Activated CD4-positive, CD25-positive, alpha-beta regulatory T cell treated with anti-CD3 and anti-CD28 coated beads, Interleukin-2, amount 50 U/mL, for 16 hours (primary cell): Measurements from ENCODE around the gene PRTN3.
"Not testable (repeated sequence)": the region's sequence is repeated elsewhere in the genome, so short reads cannot be mapped to it uniquely, and the experiment has no call there.

ENCODE experiments used
- DNase-seq: peaks from one replicate; pipeline ENCODE4 v3.0.0-alpha.2; 2020; ENCODE audit warnings: low read depth, low spot score

The PRTN3 gene

DNA sequence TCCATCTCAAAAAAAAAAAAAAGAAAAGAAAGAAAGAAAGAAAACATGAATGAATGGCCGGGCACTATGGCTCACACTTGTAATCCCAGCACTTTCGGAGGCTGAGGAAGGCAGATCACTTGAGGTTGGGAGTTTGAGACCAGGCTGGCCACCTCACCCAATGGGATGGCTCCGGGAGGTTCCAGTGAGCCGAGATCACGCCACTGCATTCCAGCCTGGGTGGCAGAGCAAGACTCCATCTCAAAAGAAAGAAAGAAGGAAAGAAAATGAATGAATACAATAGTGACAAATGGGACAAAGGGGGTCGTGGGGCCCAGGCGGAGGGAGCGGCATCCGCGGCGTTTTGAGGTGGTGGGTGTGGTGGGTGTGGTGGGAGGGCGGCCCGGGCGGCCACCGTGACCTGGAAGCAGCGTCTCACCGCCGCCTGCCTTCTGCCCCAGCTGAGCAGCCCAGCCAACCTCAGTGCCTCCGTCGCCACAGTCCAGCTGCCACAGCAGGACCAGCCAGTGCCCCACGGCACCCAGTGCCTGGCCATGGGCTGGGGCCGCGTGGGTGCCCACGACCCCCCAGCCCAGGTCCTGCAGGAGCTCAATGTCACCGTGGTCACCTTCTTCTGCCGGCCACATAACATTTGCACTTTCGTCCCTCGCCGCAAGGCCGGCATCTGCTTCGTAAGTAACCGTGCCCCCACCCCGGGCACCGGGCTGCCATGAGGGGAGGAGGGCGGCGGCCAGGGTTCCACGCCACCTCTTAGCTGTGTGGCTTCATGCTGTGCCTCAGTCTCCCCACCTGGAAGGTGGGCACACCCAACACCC lies 5.1 kb downstream of the PRTN3 start:
- no peak for DNase-seq

DNA sequence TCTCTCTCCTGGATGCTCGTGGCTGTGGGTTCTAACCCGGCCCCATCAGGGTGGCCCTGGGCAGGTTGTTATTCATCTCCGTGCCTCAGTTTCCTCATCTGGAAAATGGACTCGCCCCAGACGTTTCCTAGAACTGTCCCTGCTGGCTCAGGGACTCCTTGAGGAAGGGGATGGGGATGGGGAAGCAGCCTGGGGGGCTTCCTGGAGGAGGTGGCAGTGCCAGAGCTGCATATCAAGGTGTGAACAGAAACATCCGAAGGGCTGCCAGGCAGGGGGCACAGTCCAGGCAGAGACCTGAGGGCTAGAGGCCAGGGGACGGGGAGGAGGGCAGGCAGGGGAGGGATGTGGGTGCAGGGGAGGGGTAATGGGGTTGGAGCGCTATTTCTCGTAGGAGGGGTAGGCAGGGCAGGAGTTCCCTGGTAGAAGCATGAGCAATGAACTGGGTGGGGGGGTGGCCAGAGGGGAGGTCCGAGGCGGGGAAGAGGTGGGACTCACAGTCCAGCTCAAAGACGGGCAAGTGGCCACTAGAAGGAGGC lies 7.7 kb downstream of the PRTN3 start:
- no peak for DNase-seq

DNA sequence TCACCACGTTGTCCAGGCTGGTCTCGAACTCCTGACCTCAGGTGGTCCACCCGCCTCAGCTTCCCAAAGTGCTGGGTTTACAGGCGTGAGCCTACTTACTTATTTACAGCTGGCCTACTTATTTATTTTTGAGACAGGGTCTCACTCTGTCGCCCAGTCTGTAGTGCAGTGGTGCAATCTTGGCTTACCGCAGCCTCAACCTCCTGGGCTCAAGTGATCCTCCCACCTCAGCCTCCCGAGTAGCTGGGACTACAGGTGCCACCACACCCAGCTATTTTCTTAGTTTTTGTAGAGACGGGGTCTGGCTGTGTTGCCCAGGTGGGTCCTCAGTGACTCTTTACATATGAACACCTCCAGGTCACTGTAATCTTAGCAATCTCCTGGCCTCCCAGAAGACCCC lies 8.4 kb downstream of the PRTN3 start:
- DNase-seq = not testable (repeated sequence)

DNA sequence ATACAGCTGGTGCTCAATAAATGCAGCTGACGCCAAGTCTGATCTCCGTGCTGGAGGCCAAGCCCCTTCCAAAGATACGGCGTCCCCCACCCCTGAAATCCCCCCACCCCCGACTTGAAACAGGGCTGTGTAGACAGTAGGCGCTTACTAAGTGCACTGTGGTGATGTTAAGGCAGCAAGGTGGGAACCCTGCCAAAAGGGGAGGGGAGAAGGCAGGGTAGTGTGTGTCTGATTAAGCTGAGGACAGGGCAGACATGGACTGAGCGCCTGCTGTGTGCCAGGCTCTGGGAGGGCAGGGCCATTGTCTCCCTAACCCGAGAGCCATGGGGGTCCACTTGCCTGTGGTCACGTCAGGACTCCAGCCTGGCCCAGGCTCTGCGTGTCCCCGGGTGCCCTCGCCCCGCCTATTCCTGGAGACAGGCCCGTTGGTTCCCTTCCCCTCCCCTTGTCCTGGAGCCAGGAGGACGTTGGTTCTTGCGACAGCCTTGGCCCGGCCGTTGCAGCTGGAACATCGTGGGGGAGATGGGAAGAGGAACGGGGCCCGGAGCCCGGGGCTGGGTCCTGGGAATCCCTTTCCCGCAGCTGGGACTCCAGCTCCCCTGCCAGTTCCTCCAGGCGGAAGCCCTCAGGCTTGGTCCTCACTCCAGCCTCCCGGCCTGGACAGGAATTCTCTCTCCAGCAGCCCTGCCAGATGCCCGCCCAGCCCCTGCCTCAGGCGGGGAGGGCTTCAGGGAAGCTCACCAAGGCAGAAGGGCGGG lies 9.6 kb downstream of the PRTN3 start:
- no peak for DNase-seq

DNA sequence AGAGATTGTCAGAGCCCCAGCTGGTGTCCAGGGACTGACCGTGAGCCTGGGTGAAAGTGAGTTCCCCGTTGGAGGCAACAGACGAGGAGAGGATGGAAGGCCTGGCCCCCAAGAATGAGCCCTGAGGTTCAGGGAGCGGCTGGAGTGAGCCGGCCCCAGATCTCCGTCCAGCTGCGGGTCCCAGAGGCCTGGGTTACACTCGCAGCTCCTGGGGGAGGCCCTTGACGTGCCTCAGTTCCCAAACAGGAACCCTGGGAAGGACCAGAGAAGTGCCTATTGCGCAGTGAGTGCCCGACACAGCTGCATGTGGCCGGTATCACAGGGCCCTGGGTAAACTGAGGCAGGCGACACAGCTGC lies 10.2 kb downstream of the PRTN3 start:
- no peak for DNase-seq

DNA sequence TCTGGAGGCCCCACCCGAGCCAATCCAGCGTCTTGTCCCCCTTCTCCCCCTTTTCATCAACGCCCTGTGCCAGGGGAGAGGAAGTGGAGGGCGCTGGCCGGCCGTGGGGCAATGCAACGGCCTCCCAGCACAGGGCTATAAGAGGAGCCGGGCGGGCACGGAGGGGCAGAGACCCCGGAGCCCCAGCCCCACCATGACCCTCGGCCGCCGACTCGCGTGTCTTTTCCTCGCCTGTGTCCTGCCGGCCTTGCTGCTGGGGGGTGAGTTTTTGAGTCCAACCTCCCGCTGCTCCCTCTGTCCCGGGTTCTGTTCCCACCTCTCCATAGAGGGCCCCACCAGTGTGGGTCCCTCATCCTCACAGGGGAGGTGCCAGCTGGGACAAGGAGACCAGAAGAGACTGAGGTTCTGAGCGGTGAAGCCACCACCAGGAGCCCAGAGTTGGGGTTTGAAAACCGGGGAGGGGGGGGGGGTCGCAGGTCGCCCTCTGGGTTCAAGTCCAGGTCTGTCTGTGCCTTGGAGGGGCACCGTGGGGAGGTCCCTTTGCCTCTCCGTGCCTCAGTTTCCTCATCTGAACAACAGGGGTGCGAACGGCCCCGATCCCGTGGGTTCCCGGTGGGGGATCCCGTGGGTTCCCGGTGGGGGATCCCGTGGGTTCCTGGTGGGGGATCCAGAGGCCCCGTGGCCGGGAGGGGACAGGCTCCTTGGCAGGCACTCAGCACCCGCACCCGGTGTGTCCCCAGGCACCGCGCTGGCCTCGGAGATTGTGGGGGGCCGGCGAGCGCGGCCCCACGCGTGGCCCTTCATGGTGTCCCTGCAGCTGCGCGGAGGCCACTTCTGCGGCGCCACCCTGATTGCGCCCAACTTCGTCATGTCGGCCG lies 11.6 kb downstream of the PRTN3 start, which contains the start of gene ELANE:
Gene ELANE, plus strand, starts transcription at position 168 of the 878 bp plus-strand sequence. Its CDS starts 26 bp downstream, at position 194.
- no peak for DNase-seq

DNA sequence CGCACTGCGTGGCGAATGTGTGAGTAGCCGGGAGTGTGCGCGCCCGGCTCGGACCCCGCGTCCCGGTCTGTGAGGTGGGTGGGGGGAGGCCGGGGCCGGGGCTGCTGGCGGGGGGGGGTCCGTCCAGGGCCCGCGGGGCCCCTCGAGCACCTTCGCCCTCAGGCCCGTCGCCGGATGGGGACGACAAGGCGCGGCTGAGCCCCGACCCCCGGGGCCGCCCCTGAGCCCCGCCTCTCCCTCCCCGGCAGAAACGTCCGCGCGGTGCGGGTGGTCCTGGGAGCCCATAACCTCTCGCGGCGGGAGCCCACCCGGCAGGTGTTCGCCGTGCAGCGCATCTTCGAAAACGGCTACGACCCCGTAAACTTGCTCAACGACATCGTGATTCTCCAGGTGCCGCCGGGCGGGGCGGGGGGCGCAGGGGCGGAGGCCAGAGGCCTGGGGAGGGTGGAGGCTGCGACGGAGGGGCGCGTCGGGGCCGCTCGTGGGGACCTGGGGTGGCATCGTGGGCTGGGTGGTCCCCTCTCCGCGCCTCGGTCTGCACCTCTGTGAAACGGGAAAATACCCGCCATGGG lies 12.3 kb downstream of the PRTN3 start:
- no peak for DNase-seq

DNA sequence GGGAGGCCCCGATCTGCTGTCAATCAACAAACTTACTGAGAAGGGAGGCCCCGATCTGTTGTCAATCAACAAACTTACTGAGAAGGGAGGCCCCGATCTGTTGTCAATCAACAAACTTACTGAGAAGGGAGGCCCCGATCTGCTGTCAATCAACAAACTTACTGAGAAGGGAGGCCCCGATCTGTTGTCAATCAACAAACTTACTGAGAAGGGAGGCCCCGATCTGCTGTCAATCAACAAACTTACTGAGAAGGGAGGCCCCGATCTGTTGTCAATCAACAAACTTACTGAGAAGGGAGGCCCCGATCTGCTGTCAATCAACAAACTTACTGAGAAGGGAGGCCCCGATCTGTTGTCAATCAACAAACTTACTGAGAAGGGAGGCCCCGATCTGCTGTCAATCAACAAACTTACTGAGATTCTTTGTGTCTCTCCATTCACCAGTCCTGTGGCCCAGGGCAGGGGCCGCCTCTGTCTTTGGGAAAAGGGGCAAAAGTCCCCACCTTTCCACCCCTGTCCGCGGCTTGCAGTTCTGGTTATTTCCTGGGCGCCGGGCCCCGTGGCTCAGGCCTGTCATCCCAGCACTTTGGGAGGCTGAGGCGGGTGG lies 12.9 kb downstream of the PRTN3 start:
- not testable (repeated sequence) for DNase-seq

DNA sequence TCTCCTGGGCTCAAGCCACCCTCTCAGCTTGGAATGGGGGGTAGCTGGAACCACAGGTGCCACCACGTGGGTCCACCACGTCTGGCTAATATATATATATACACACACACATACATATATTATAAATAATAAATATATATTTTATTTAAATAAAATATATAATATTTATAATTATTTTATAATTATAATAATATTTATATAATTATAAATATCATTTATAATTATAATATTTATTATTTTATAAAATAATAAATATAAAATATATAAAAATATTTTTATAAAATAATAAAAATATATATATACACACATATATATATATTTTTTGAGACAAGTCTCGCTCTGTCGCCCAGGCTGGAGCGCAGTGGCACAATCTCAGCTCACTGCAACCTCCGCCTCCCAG lies 13.8 kb downstream of the PRTN3 start:
- no peak for DNase-seq

DNA sequence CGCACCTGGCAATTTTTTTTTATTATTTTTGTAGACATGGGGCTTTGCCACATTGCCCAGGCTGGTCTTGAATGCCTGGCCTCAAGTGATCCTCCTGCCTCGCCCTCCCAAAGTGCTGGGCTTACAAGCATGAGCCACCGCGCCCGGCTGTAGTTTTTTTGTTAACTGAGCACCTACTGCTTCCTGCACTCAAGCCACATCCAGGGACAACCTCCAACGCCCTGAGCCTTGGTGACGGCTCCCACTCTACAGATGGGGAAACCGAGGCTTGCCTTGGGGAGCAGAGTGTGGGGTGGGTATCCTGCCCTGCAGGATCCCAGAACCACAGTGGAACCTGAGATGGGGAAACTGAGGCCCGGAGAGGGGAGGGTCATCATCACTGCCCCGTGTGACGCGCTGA lies 14.3 kb downstream of the PRTN3 start:
- DNase-seq = no peak

DNA sequence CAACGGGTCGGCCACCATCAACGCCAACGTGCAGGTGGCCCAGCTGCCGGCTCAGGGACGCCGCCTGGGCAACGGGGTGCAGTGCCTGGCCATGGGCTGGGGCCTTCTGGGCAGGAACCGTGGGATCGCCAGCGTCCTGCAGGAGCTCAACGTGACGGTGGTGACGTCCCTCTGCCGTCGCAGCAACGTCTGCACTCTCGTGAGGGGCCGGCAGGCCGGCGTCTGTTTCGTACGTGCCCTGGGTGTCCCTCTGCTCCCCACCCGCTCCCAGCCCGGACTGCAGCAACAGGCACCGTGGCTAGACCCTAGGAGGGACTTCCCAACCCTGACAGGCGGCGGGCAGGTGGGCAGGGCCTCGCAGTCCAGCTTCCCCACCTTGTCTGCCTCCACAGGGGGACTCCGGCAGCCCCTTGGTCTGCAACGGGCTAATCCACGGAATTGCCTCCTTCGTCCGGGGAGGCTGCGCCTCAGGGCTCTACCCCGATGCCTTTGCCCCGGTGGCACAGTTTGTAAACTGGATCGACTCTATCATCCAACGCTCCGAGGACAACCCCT lies 14.8 kb downstream of the PRTN3 start:
- DNase-seq = no peak

DNA sequence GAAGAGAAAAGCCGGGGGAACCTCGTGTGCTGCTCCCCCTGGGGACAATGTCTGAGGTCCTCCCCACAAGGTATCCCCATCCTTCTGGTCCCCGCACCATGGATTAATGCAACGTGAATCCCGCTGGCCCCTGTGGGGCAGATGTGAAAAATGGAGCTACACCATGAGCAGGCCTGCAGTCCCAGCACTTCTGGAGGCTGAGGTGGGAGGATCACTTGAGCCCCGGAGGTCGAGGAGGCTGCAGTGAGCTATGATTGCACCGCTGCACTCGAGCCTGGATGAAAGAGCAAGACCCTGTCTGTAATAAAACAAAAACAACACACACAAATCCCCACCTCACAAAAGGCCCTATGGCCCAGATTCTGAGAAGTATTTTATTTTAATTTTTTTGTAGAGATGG lies 17.5 kb downstream of the PRTN3 start:
- no peak for DNase-seq

DNA sequence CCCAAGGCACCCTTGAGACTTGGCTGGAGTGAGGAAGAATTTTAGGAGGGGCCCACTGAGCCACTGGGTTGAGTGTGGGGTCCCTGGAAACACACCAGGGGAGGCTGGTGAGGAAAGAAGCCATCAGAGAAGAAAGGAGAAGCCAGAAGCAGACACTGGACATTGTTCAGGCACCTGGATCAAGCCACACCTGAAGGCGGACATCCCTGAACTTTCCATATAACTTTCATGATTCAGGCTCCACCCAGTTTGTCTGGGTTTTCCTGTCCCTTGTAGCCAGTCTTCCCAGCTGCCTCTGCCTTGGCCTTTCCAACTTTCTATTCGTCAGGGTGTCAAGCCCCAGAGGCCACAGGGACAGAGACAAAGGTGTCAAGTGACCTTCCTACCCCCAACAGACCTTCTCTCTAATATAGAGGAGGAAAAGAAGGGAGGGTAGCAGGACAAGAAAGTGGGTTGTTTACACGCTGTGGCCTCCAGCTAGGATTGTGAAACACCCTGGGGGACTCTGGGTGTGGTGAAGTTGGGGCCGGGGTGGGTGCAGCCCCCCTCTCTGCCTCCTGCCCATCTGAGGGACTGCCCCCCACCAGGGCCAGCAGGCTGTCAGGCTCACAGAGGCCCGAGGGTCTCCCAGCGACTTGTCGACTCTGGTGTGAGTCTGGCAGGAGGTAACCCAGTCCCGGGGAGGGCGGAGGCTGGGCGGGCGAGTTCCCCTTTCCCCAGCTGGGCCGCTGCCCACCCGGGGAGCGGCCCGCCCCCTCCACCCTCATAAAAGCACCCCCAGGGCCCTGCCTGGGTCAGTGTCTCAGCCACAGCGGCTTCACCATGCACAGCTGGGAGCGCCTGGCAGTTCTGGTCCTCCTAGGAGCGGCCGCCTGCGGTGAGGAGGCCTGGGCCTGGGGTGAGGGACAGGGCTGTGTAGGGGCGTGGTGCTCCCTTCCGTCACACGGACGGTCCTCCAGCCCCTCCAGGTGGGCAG lies 18.4 kb downstream of the PRTN3 start, which contains the start of gene CFD:
Gene CFD, plus strand, starts transcription at position 797 of the 976 bp plus-strand sequence. Its CDS starts 26 bp downstream, at position 823.
- no peak for DNase-seq

DNA sequence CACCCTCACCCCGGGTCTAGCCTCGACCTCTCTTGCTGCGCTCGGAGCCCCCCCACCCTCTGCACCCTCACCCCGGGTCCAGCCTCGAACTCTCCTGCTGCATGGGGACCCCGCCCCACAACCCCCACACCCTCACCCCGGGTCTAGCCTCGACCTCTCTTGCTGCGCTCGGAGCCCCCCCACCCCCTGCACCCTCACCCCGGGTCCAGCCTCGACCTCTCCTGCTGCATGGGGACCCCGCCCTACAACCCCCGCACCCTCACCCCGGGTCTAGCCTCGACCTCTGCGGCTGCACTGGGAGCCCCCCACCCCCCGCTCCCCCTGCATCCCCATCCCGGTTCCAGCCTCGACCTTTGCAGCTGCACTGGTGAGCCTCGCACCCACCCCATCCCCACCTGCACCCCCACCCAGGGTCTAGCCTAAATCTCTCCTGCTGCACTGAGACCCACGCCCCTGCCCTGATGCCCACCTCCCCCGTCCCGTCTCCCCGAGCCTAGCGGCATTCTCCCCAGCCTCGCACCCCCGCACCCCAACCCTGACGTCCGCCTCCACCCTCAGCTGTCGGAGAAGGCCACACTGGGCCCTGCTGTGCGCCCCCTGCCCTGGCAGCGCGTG lies 20.4 kb downstream of the PRTN3 start:
- no peak for DNase-seq

DNA sequence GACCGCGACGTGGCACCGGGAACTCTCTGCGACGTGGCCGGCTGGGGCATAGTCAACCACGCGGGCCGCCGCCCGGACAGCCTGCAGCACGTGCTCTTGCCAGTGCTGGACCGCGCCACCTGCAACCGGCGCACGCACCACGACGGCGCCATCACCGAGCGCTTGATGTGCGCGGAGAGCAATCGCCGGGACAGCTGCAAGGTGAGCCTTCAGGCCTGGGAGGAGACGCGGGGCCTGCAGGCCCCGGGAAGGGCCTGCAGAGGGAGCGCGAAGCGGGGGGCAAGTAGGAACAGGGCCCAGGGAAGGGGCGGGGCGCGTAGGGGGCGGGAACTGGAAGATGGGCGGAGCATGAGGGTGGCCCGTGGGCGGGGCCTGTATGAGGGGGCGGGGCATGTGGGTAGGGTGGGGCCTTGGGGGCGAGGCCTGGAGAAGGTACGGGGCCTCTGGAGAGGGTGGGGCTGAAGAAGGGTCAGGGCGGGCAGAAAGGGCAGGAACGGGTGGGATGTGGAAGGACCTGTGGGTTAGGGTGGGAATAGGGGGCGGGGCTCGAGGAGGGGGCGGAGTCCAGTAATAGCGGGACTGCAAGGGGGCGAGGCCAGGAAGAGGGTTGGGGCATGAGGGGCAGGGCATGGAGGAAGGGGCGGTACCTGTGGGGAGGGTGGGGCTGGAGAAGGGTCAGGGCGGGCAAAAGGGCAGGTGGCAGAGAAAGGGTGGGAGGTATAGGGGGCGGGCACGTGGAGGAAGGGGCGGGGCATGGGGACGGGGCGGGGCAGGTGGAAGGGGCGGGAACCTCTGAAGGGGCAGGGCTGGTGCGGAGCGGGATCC lies 21.2 kb downstream of the PRTN3 start:
- peak; percentile 45 for DNase-seq

DNA sequence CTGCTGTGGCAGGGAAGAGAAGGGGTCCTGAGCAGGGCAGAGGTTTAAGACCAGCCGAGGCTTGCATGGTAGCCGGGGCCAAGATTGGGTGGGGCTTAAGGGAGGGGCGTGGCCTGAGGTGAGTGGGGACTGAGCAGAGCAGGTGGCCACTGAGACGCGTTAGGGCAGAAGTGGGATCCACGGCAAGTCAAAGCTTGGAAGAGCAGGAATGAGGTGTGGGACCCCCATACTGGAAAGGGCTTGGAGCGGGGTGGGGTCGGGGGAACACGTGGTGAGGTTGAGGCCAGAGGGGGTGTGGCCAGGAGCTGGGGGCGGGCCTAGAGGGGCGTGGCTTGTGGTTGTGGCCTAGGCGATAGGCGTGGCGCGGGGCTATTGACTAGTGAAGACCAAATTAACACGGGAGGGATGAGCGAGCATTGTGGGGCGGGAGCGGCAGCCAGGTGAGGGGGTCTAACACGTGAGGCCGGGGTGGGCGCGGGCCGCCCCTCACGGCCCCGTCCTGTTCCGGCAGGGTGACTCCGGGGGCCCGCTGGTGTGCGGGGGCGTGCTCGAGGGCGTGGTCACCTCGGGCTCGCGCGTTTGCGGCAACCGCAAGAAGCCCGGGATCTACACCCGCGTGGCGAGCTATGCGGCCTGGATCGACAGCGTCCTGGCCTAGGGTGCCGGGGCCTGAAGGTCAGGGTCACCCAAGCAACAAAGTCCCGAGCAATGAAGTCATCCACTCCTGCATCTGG lies 21.9 kb downstream of the PRTN3 start:
- peak; percentile 56 for DNase-seq

DNA sequence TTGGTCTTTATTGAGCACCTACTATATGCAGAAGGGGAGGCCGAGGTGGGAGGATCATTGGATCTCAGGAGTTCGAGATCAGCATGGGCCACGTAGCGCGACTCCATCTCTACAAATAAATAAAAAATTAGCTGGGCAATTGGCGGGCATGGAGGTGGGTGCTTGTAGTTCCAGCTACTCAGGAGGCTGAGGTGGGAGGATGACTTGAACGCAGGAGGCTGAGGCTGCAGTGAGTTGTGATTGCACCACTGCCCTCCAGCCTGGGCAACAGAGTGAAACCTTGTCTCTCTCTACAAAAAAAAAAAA lies 22.5 kb downstream of the PRTN3 start:
- DNase-seq = no peak
